CD4-positive, alpha-beta memory T cell (primary cell): ENCODE measurements around the gene BBS4. TPM values are rescaled to one million over a fixed set of nuclear protein-coding genes. Genes with fewer than 3 reads are reported as not detected.
"Not testable (repeated sequence)": the region's sequence is repeated elsewhere in the genome, so short reads cannot be mapped to it uniquely, and the experiment has no call there.

Source experiments
- CTCF ChIA-PET: fragments of 350-600 bp; sonication (Branson Sonifier 250); formaldehyde crosslinking; loops from one replicate; lab custom pipeline; 2021; ENCODE audit warnings: inconsistent platforms; ENCODE audit not compliant: partially characterized antibody; lab: Charles Lee
- POLR2A ChIA-PET: fragments of 350-600 bp; sonication (Branson Sonifier 250); formaldehyde crosslinking; loops from one replicate; lab custom pipeline; 2021; ENCODE audit not compliant: partially characterized antibody; lab: Charles Lee
- DNase-seq, 5 donors: peaks; one replicate each; pipeline versions ENCODE4 v3.0.0 to v3.0.0-alpha.2; 2020 to 2022; ENCODE audit warnings: mixed read lengths in 1 of 5
- H3K27ac ChIP-seq: one replicate; pipeline ENCODE4 v1.7.0; 2013; ENCODE audit warnings: low read depth, low read length
- H3K27me3 ChIP-seq: 2 replicates; pipeline ENCODE4 v1.7.0; 2013; ENCODE audit warnings: mild to moderate bottlenecking, low read length, moderate library complexity; ENCODE audit not compliant: insufficient read depth
- H3K36me3 ChIP-seq: 2 replicates; pipeline ENCODE4 v1.7.0; 2013; ENCODE audit warnings: mild to moderate bottlenecking, low read length, moderate library complexity; ENCODE audit not compliant: insufficient read depth
- H3K4me1 ChIP-seq: 2 replicates; pipeline ENCODE4 v1.7.0; 2013; ENCODE audit warnings: mild to moderate bottlenecking, low read length, moderate library complexity; ENCODE audit not compliant: insufficient read depth
- H3K4me3 ChIP-seq, 2 donors: one replicate each; pipeline ENCODE4 v1.7.0; 2013; ENCODE audit warnings: low read length in 2 of 2, mild to moderate bottlenecking in 1 of 2
- H3K9me3 ChIP-seq, 2 donors: one replicate each; pipeline ENCODE4 v1.7.0; 2013; ENCODE audit warnings: low read length in 2 of 2, control low read depth in 1 of 2; ENCODE audit not compliant: control insufficient read depth in 1 of 2
- H3K27ac Mint-ChIP-seq, 7 donors: one replicate each; pipeline ENCODE4 v1.8.0; 2020 to 2021; ENCODE audit warnings: mixed read lengths in 7 of 7, mild to moderate bottlenecking in 6 of 7, inconsistent platforms in 3 of 7, moderate library complexity in 3 of 7
- H3K27me3 Mint-ChIP-seq, 2 donors: one replicate each; pipeline ENCODE4 v1.8.0; 2020 to 2021; ENCODE audit warnings: mixed read lengths in 2 of 2
- H3K36me3 Mint-ChIP-seq, 2 donors: one replicate each; pipeline ENCODE4 v1.8.0; 2020 to 2021; ENCODE audit warnings: mixed read lengths in 2 of 2, inconsistent platforms in 1 of 2, mild to moderate bottlenecking in 1 of 2
- H3K4me1 Mint-ChIP-seq, 4 donors: one replicate each; pipeline ENCODE4 v1.8.0; 2020 to 2021; ENCODE audit warnings: mixed read lengths in 4 of 4, mild to moderate bottlenecking in 1 of 4
- H3K4me3 Mint-ChIP-seq, 8 donors: one replicate each; pipeline ENCODE4 v1.8.0; 2020 to 2021; ENCODE audit warnings: mixed read lengths in 8 of 8, mild to moderate bottlenecking in 7 of 8, moderate library complexity in 6 of 8, inconsistent platforms in 3 of 8
- H3K9me3 Mint-ChIP-seq, 8 donors: one replicate each; pipeline ENCODE4 v1.8.0; 2020 to 2021; ENCODE audit warnings: mixed read lengths in 8 of 8, mild to moderate bottlenecking in 5 of 8, inconsistent platforms in 3 of 8, moderate library complexity in 1 of 8
- intact Hi-C: fragments of 100-400 bp; cut with micrococcal nuclease; formaldehyde crosslinking; loops from one replicate; pipeline ENCODE4 v1.15.1; 2023
- polyA plus RNA-seq, 2 donors: library from polyadenylated mRNA; unstranded; fragments of 300-500 nt; fragmentation: Illumina TruSeq; gene quantifications; one replicate each; pipeline ENCODE4 v1.2.3, GENCODE V29; 2021
- total RNA-seq, 2 experiments: library from RNA; stranded (reverse); gene quantifications; one replicate each; pipeline ENCODE4 v1.2.3, GENCODE V29; 2021

Gene BBS4
- total and polyA plus RNA-seq, 4 experiments from 2014 or later: 7.7 to 22.2 (median 16.5) TPM

GRCh38 chr15:72700076-72700475 lies 14.1 kb downstream of the BBS4 start:
- Mint-ChIP-seq H3K4me1 (peaks cover 0 to 8% (median 5%) of the 10 kb centered on the region in 4 donors), H3K36me3 (peaks cover 0 to 7% of the 10 kb centered on the region in 2 donors), H3K27me3 (no peaks in the 10 kb centered on the region), H3K4me3 (no peak overlapping the region), H3K27ac (no peak overlapping the region), H3K9me3 (no peaks in the 10 kb centered on the region)
- intact Hi-C loops: no loop called here
- Histone ChIP-seq H3K9me3 (no peaks in the 10 kb centered on the region), H3K4me3 (no peak overlapping the region), H3K27me3 (no peaks in the 10 kb centered on the region), H3K4me1 (no peaks in the 10 kb centered on the region), H3K27ac (no peak overlapping the region), H3K36me3 (no peaks in the 10 kb centered on the region)
- ChIA-PET POLR2A (no interaction called here), CTCF (no interaction called here)
- DNase-seq: no peak

GRCh38 chr15:72706266-72706665 lies 20.3 kb downstream of the BBS4 start:
- no peaks in the 10 kb centered on the region for H3K27me3 Mint-ChIP-seq
- H3K4me1 ChIP-seq: no peaks in the 10 kb centered on the region
- POLR2A ChIA-PET: no interaction called here
- no peak overlapping the region for H3K27ac ChIP-seq
- H3K36me3 ChIP-seq: no peaks in the 10 kb centered on the region
- H3K27me3 ChIP-seq: no peaks in the 10 kb centered on the region
- CTCF ChIA-PET: interaction anchor here (1.6 kb wide), 1 partner anchor 14 kb away, joined by 3 read pairs; no protein-coding TSS in a partner anchor
- H3K27ac Mint-ChIP-seq: peak overlapping the region in 1 of 7 donors; percentile 42
- H3K9me3 Mint-ChIP-seq: peaks cover 0 to 2% (median 0%) of the 10 kb centered on the region in 8 donors
- H3K4me3 Mint-ChIP-seq: no peak overlapping the region
- no peak for DNase-seq
- H3K9me3 ChIP-seq: no peaks in the 10 kb centered on the region
- intact Hi-C loops: no loop called here
- H3K4me3 ChIP-seq: no peak overlapping the region
- peaks cover 0 to 3% (median 0%) of the 10 kb centered on the region in 4 donors for H3K4me1 Mint-ChIP-seq
- peaks cover 5 to 10% of the 10 kb centered on the region in 2 donors for H3K36me3 Mint-ChIP-seq

GRCh38 chr15:72708551-72709303 lies 22.7 kb downstream of the BBS4 start:
- H3K9me3 ChIP-seq, H3K4me1 ChIP-seq, H3K9me3 Mint-ChIP-seq, H3K27me3 Mint-ChIP-seq, H3K4me3 Mint-ChIP-seq, H3K27me3 ChIP-seq, H3K27ac ChIP-seq, H3K4me1 Mint-ChIP-seq, H3K4me3 ChIP-seq, POLR2A ChIA-PET, DNase-seq, CTCF ChIA-PET, H3K27ac Mint-ChIP-seq, H3K36me3 ChIP-seq, intact Hi-C loops: not testable (repeated sequence)
- H3K36me3 Mint-ChIP-seq: peaks cover 16 to 21% of the 10 kb centered on the region in 2 donors

GRCh38 chr15:72722071-72722696 lies 36.2 kb downstream of the BBS4 start:
- Histone ChIP-seq H3K27me3 (no peaks in the 10 kb centered on the region), H3K27ac (no peak overlapping the region), H3K36me3 (no peaks in the 10 kb centered on the region), H3K9me3 (no peaks in the 10 kb centered on the region), H3K4me3 (no peak overlapping the region), H3K4me1 (no peaks in the 10 kb centered on the region)
- ChIA-PET CTCF (interaction anchor here (0.8 to 6.6 kb wide), 34 partner anchors 8 to 551 kb away, joined by 3 to 47 read pairs (median 5); partner anchors contain the start of genes BBS4 and HIGD2B), POLR2A (interaction anchor here (0.9 kb wide), 1 partner anchor 360 kb away, joined by 6 read pairs; no protein-coding TSS in a partner anchor)
- DNase-seq: peak; percentile 40 to 64 (median 60)
- intact Hi-C loops: loop anchor here (1.0 to 5.0 kb wide), 5 partner anchors 62 to 551 kb away; no protein-coding TSS in a partner anchor
- Mint-ChIP-seq H3K36me3 (peaks cover 17 to 23% of the 10 kb centered on the region in 2 donors), H3K27ac (peak overlapping the region in 2 of 7 donors; percentile 27 to 29), H3K27me3 (no peaks in the 10 kb centered on the region), H3K4me1 (no peaks in the 10 kb centered on the region), H3K9me3 (no peaks in the 10 kb centered on the region), H3K4me3 (no peak overlapping the region)

- H3K4me1 Mint-ChIP-seq: no peaks in the 10 kb centered on the region
Observed at GRCh38 chr15:72724028-72724427, 38.0 kb downstream of the BBS4 start.

GRCh38 chr15:72725446-72725845 lies 39.4 kb downstream of the BBS4 start:
- no peak overlapping the region for H3K4me3 Mint-ChIP-seq
- intact Hi-C loops: no loop called here

More at GRCh38 chr15:72724028-72724427, 38.0 kb downstream of the BBS4 start:
- Histone ChIP-seq H3K36me3 (no peaks in the 10 kb centered on the region), H3K27me3 (no peaks in the 10 kb centered on the region), H3K27ac (no peak overlapping the region), H3K4me3 (no peak overlapping the region), H3K9me3 (no peaks in the 10 kb centered on the region), H3K4me1 (no peaks in the 10 kb centered on the region)
- intact Hi-C loops: loop anchor here (5.0 kb wide), 1 partner anchor 73 kb away; no protein-coding TSS in a partner anchor
- Mint-ChIP-seq H3K9me3 (no peaks in the 10 kb centered on the region), H3K27me3 (no peaks in the 10 kb centered on the region), H3K36me3 (peaks cover 6 to 19% of the 10 kb centered on the region in 2 donors), H3K27ac (no peak overlapping the region), H3K4me3 (no peak overlapping the region)
- ChIA-PET POLR2A (no interaction called here), CTCF (interaction anchor here (3.1 to 6.6 kb wide), 4 partner anchors 9 to 358 kb away, joined by 15 to 47 read pairs (median 34); no protein-coding TSS in a partner anchor)
- no peak for DNase-seq

GRCh38 chr15:72725851-72726250 lies 39.8 kb downstream of the BBS4 start:
- POLR2A ChIA-PET, CTCF ChIA-PET, H3K9me3 ChIP-seq, H3K27ac ChIP-seq, H3K27ac Mint-ChIP-seq, H3K4me3 ChIP-seq, H3K27me3 Mint-ChIP-seq, H3K4me1 Mint-ChIP-seq, H3K27me3 ChIP-seq, intact Hi-C loops, H3K36me3 ChIP-seq, DNase-seq, H3K9me3 Mint-ChIP-seq, H3K4me3 Mint-ChIP-seq, H3K4me1 ChIP-seq: not testable (repeated sequence)
- H3K36me3 Mint-ChIP-seq: peaks cover 10 to 27% of the 10 kb centered on the region in 2 donors

More at GRCh38 chr15:72725446-72725845, 39.4 kb downstream of the BBS4 start:
- Mint-ChIP-seq H3K4me1 (no peaks in the 10 kb centered on the region), H3K27ac (no peak overlapping the region), H3K27me3 (no peaks in the 10 kb centered on the region), H3K9me3 (no peaks in the 10 kb centered on the region), H3K36me3 (peaks cover 6 to 23% of the 10 kb centered on the region in 2 donors)
- H3K36me3 ChIP-seq: no peaks in the 10 kb centered on the region
- no peaks in the 10 kb centered on the region for H3K9me3 ChIP-seq
- H3K4me1 ChIP-seq: no peaks in the 10 kb centered on the region
- no peaks in the 10 kb centered on the region for H3K27me3 ChIP-seq
- H3K27ac ChIP-seq: no peak overlapping the region
- no peak overlapping the region for H3K4me3 ChIP-seq
- DNase-seq: no peak
- CTCF ChIA-PET: interaction anchor here (6.6 kb wide), 1 partner anchor 357 kb away, joined by 47 read pairs; no protein-coding TSS in a partner anchor
- POLR2A ChIA-PET: no interaction called here
